HG02678 (cell line): Measurements from ENCODE around the gene SHANK1.

Source experiments
- ATAC-seq: cut with Tn5 transposase; IDR thresholded peaks from one replicate; pipeline ENCODE4 v1.9.1; 2021; ENCODE audit warnings: mild to moderate bottlenecking, moderate library complexity; ENCODE audit not compliant: unreplicated experiment

Gene SHANK1

GRCh38 chr19:50662651-50663481 is 56.7 kb downstream of the SHANK1 start:
- no peak for ATAC-seq

GRCh38 chr19:50661766-50662650 is 57.6 kb downstream of the SHANK1 start:
- ATAC-seq = no peak

GRCh38 chr19:50661023-50661422 is 58.6 kb downstream of the SHANK1 start:
- no peak for ATAC-seq

GRCh38 chr19:50660088-50660366 is 59.6 kb downstream of the SHANK1 start:
- no peak for ATAC-seq

GRCh38 chr19:50659318-50660087 is 60.1 kb downstream of the SHANK1 start:
- ATAC-seq = no peak

GRCh38 chr19:50658441-50659317 is 60.9 kb downstream of the SHANK1 start:
- no peak for ATAC-seq

- ATAC-seq = no peak
Observed at GRCh38 chr19:50657712-50658440, 61.7 kb downstream of the SHANK1 start.

- ATAC-seq = no peak
Observed at GRCh38 chr19:50657222-50657669, 62.4 kb downstream of the SHANK1 start.

- ATAC-seq = no peak
Observed at GRCh38 chr19:50654882-50655281, 64.7 kb downstream of the SHANK1 start.

- ATAC-seq = no peak
Observed at GRCh38 chr19:50652722-50653121, 66.9 kb downstream of the SHANK1 start.

- no peak for ATAC-seq
Observed at GRCh38 chr19:50651174-50651573, 68.4 kb downstream of the SHANK1 start.

- ATAC-seq = no peak
Observed at GRCh38 chr19:50649433-50650391, 69.9 kb downstream of the SHANK1 start, which contains the start of gene C19orf81. Gene C19orf81, plus strand, starts transcription at chr19:50649445. Its CDS starts 0 bp downstream, at chr19:50649445.

- no peak for ATAC-seq
Observed at GRCh38 chr19:50648659-50649058, 70.9 kb downstream of the SHANK1 start.

GRCh38 chr19:50647879-50648615 is 71.6 kb downstream of the SHANK1 start:
- ATAC-seq = no peak

GRCh38 chr19:50646074-50646807 is 73.4 kb downstream of the SHANK1 start:
- no peak for ATAC-seq

GRCh38 chr19:50645107-50645506 is 74.5 kb downstream of the SHANK1 start:
- no peak for ATAC-seq

GRCh38 chr19:50644315-50644915 is 75.2 kb downstream of the SHANK1 start:
- ATAC-seq = no peak
